Ishikawa (cell line): ENCODE measurements around the gene KLHL25.

Source experiments
- CEBPB ChIP-seq: IDR thresholded peaks from 2 replicates; pipeline ENCODE4 v1.6.1; 2012
- CREB1 ChIP-seq: IDR thresholded peaks from 2 replicates; pipeline ENCODE4 v1.6.1; 2012; ENCODE audit warnings: low read depth
- EGR1 ChIP-seq: IDR thresholded peaks from 2 replicates; pipeline ENCODE4 v1.6.1; 2012
- EP300 ChIP-seq: IDR thresholded peaks from 2 replicates; pipeline ENCODE4 v1.6.1; 2012; ENCODE audit warnings: borderline replicate concordance
- FOXM1 ChIP-seq: IDR thresholded peaks from 2 replicates; pipeline ENCODE4 v1.6.1; 2012; ENCODE audit warnings: low read depth, borderline replicate concordance
- NFIC ChIP-seq: IDR thresholded peaks from 2 replicates; pipeline ENCODE4 v1.6.1; 2012
- RAD21 ChIP-seq: IDR thresholded peaks from 2 replicates; pipeline ENCODE4 v1.6.1; 2012; ENCODE audit warnings: low read depth
- TAF1 ChIP-seq: IDR thresholded peaks from 2 replicates; pipeline ENCODE4 v1.6.1; 2012; ENCODE audit warnings: low read depth, mild to moderate bottlenecking
- TCF12 ChIP-seq: IDR thresholded peaks from 2 replicates; pipeline ENCODE4 v1.6.1; 2012; ENCODE audit warnings: low read depth
- TEAD4 ChIP-seq: IDR thresholded peaks from 2 replicates; pipeline ENCODE4 v1.6.1; 2012
- YY1 ChIP-seq: IDR thresholded peaks from 2 replicates; pipeline ENCODE4 v1.6.1; 2012; ENCODE audit warnings: low read depth
- ZBTB7A ChIP-seq: IDR thresholded peaks from 2 replicates; pipeline ENCODE4 v1.6.1; 2012; ENCODE audit warnings: low read depth
- TF ChIP-seq, protein P1 (sequence below): IDR thresholded peaks from 2 replicates; pipeline ENCODE4 v1.6.1; 2012
- TF ChIP-seq, protein P2 (sequence below): IDR thresholded peaks from 2 replicates; pipeline ENCODE4 v1.6.1; 2012
- TF ChIP-seq, protein P3 (sequence below): IDR thresholded peaks from 2 replicates; pipeline ENCODE4 v1.6.1; 2012; ENCODE audit warnings: low read depth, mild to moderate bottlenecking

The KLHL25 gene

DNA sequence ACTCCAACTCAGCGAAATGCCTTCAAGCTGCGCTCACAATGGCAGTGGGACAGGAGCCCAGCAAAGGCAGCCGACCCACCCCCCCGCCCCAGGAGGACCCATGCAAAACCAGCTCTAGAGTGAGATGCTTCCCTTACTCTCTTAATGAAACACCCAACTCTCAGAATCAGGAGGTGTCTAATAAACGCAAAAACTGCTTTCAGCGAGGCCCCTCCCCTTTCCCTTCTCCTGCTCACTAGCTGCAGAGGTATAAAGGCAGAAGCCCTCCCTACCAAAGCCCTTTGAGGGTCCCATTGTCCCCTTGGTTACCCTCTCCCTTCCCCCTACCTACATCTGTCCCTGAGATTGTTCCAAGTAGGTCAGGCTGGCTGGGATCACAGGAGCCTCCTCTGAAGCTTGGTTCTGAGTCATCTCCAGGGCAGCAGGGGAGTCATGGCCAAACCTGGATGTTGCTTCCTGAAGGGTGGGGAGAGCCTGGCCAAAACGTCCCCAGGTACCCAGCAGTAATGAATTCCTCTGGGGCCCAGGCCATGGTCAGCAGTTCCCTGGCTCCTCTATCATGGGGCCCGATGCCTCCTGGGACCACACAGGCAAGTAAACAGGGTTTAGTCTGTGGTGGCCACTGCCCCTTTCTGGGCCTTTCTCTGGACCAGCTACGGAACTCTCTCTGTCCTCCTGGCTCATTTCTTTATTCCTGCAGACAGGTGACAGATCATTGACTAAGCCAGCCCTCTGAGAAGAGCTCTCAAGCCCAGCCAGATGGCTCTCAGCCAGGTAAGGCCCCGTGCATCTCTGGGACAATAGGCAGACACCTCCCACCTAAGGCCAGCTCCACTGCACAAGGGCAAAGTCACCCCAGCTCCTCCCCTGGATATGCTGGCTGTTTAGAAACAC lies 8.6 kb downstream of the KLHL25 start:
- TF ChIP-seq CREB1 (no peak), NFIC (peak; percentile 83), YY1 (no peak), TCF12 (peak; percentile 65), EP300 (peak; percentile 41; the same call in 1 of the 2 replicates)
- TF ChIP-seq, protein P1, sequence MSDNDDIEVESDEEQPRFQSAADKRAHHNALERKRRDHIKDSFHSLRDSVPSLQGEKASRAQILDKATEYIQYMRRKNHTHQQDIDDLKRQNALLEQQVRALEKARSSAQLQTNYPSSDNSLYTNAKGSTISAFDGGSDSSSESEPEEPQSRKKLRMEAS: no peak

DNA sequence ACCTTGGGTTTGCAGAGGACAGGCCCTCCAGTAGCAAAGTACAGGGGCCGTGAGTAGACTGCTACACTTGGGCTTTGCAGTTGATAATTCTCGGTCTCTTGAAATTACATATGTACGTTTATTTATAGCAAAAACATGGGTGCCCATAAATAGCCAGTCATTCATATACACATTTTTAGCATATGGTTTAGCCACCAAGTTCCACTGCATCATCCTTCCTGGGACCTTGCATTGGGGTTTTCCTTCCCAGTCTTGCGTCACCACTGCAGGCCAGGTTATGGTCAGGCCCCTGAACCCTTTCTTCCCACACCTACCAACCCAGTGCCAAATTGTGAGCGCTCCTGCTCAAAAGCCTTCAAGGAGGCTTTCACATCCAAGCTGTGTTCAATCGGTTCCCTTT lies 12.7 kb downstream of the KLHL25 start:
- TF ChIP-seq, protein P2, sequence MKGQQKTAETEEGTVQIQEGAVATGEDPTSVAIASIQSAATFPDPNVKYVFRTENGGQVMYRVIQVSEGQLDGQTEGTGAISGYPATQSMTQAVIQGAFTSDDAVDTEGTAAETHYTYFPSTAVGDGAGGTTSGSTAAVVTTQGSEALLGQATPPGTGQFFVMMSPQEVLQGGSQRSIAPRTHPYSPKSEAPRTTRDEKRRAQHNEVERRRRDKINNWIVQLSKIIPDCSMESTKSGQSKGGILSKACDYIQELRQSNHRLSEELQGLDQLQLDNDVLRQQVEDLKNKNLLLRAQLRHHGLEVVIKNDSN: no peak
- TF ChIP-seq CREB1 (no peak), EP300 (no peak), NFIC (no peak), FOXM1 (no peak), ZBTB7A (no peak), EGR1 (no peak), RAD21 (no peak), CEBPB (no peak), TCF12 (no peak)
- TF ChIP-seq, protein P1: no peak
- TF ChIP-seq, protein P3, sequence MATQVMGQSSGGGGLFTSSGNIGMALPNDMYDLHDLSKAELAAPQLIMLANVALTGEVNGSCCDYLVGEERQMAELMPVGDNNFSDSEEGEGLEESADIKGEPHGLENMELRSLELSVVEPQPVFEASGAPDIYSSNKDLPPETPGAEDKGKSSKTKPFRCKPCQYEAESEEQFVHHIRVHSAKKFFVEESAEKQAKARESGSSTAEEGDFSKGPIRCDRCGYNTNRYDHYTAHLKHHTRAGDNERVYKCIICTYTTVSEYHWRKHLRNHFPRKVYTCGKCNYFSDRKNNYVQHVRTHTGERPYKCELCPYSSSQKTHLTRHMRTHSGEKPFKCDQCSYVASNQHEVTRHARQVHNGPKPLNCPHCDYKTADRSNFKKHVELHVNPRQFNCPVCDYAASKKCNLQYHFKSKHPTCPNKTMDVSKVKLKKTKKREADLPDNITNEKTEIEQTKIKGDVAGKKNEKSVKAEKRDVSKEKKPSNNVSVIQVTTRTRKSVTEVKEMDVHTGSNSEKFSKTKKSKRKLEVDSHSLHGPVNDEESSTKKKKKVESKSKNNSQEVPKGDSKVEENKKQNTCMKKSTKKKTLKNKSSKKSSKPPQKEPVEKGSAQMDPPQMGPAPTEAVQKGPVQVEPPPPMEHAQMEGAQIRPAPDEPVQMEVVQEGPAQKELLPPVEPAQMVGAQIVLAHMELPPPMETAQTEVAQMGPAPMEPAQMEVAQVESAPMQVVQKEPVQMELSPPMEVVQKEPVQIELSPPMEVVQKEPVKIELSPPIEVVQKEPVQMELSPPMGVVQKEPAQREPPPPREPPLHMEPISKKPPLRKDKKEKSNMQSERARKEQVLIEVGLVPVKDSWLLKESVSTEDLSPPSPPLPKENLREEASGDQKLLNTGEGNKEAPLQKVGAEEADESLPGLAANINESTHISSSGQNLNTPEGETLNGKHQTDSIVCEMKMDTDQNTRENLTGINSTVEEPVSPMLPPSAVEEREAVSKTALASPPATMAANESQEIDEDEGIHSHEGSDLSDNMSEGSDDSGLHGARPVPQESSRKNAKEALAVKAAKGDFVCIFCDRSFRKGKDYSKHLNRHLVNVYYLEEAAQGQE: no peak

DNA sequence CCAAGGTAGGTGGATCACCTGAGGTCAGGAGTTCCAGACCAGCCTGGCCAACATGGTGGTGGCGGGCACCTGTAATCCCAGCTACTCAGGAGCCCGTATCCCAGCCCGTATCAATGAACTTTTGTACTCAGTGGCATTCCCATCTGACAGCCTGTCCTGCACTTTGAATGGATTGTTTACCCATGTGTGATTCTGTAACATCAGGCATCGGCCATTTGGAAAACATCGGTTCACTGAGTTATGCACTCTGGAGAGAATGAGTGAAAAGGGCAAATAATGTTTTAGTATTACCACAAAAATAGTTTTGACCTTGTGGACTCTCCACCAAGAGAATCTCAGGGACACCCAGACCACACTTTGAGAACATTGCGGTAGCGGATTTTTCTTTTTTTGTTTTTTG lies 13.6 kb downstream of the KLHL25 start:
- no peak for TF ChIP-seq RAD21

DNA sequence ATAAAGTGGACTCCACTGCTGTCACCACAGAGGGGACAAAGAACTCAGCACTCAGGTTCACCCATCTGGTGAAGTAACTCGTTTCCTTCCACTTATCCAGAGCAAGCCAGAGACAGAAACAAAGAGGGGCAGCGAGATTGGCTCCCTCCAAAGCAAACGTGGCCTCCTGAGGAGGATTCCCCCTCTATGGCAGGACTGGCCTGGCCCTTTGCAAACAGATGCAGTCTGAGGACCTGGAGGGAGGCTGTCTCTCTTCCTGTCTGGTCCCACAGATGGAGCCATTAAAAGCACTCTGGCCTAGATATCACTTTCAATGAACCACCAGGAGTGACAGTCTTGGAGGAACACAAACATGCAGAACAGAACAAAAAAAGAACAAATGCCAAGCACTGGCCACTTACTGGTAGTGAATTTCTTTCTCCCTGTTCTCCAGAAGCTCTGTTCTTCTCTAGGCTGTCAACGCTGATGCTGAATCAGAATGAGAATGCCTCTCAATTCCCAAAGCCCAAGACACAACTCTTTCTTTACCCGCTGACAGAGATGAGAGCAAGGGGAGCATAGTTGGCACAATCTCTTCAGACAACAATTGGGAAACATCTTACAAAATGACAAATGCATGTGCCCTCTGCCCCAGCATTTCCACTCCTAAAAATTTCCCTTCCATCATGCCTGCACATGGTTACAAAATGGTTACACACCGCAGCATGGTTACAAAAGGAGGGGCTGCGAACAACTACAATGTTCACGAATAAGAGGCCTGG lies 14.3 kb downstream of the KLHL25 start:
- TF ChIP-seq CREB1 (no peak), TCF12 (no peak), EGR1 (no peak), TEAD4 (no peak), TAF1 (no peak)

DNA sequence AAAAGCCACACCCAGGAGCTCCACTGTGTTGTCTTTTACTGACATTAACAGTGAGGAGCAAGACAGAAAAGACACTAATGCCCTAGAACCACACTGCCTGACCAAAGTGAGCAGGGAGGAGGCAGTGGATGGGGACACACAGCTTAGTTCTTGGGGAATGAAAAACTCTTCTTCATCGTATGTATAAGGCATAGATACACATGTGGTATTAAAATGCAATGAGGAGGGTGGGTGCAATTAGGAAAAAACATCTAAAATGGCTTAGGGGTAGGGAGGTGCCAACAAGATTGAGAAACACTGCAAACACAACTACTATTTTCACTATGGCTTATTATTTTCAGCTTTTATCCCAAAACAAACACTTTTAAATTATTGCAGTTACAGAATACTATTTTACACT lies 15.5 kb downstream of the KLHL25 start:
- TF ChIP-seq FOXM1 (no peak), YY1 (no peak), CREB1 (no peak), EGR1 (no peak), TAF1 (no peak), EP300 (no peak), ZBTB7A (no peak), RAD21 (no peak), CEBPB (no peak), TCF12 (no peak), NFIC (no peak), TEAD4 (no peak)
- TF ChIP-seq, protein P2: no peak
- TF ChIP-seq, protein P3: no peak
- TF ChIP-seq, protein P1: no peak
